Stimulated activated naive CD8-positive, alpha-beta T cell treated with anti-CD3 and anti-CD28 coated beads, Interleukin-15, Interleukin-2, amounts not matched to agents 100 ng/mL and 50 ng/mL, for 24 hours (primary cell): ENCODE measurements around the gene RNU1-2.
"Not testable (repeated sequence)": the region's sequence is repeated elsewhere in the genome, so short reads cannot be mapped to it uniquely, and the experiment has no call there.

Source experiments
- H3K27ac Mint-ChIP-seq: one replicate; pipeline ENCODE4 v1.8.0; 2021; ENCODE audit warnings: mild to moderate bottlenecking, mixed read lengths
- H3K27me3 Mint-ChIP-seq: one replicate; pipeline ENCODE4 v1.8.0; 2021; ENCODE audit warnings: mixed read lengths
- H3K36me3 Mint-ChIP-seq: one replicate; pipeline ENCODE4 v1.8.0; 2021; ENCODE audit warnings: low read depth, mixed read lengths
- H3K4me1 Mint-ChIP-seq: one replicate; pipeline ENCODE4 v1.8.0; 2021; ENCODE audit warnings: low read depth, mixed read lengths
- H3K4me3 Mint-ChIP-seq: one replicate; pipeline ENCODE4 v1.8.0; 2021; ENCODE audit warnings: mild to moderate bottlenecking, mixed read lengths
- H3K9me3 Mint-ChIP-seq: one replicate; pipeline ENCODE4 v1.8.0; 2021; ENCODE audit warnings: mixed read lengths

The RNU1-2 gene

DNA sequence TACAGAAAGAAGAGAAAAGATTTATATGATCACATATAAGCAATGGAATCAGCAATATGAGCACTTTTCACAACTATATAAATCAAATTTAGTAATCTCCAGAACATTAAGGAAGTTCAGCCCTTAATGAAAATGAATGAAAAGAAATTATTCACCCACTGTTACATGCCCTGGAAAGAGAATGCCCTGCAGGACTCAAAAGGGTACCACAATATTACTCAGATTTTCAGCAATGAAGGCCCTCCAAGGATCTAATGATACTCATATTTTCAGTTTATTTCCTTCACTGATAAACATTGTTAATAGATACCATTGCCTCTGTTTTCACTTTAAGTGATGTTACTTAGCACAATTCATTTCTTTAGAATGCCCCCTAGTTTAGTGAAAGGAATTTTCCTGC is 2.5 kb downstream of the RNU1-2 start:
- not testable (repeated sequence) for H3K9me3 Mint-ChIP-seq, H3K27me3 Mint-ChIP-seq, H3K27ac Mint-ChIP-seq, H3K36me3 Mint-ChIP-seq, H3K4me3 Mint-ChIP-seq
- H3K4me1 Mint-ChIP-seq = peaks cover 57% of the 10 kb centered on the region

GRCh38 chr1:16899020-16899419 is 3.2 kb downstream of the RNU1-2 start:
- not testable (repeated sequence) for H3K9me3 Mint-ChIP-seq, H3K27me3 Mint-ChIP-seq, H3K4me3 Mint-ChIP-seq, H3K36me3 Mint-ChIP-seq, H3K27ac Mint-ChIP-seq
- peaks cover 57% of the 10 kb centered on the region for H3K4me1 Mint-ChIP-seq

- H3K4me3 Mint-ChIP-seq = no peak overlapping the region
- H3K27me3 Mint-ChIP-seq = no peaks in the 10 kb centered on the region
- H3K4me1 Mint-ChIP-seq = peaks cover 46% of the 10 kb centered on the region
- H3K36me3 Mint-ChIP-seq = no peaks in the 10 kb centered on the region
- no peak overlapping the region for H3K27ac Mint-ChIP-seq
- H3K9me3 Mint-ChIP-seq = no peaks in the 10 kb centered on the region
Measured at GRCh38 chr1:16900751-16901150, 5.0 kb downstream of the RNU1-2 start.

- not testable (repeated sequence) for H3K9me3 Mint-ChIP-seq, H3K4me3 Mint-ChIP-seq, H3K36me3 Mint-ChIP-seq, H3K27me3 Mint-ChIP-seq
- Mint-ChIP-seq H3K4me1 (peaks cover 43% of the 10 kb centered on the region), H3K27ac (peak overlapping the region; percentile 4)
Measured at GRCh38 chr1:16901371-16901770, 5.6 kb downstream of the RNU1-2 start.

- peak overlapping the region; percentile 74 for H3K27ac Mint-ChIP-seq
- no peaks in the 10 kb centered on the region for H3K27me3 Mint-ChIP-seq
- H3K4me3 Mint-ChIP-seq = no peak overlapping the region
- no peaks in the 10 kb centered on the region for H3K36me3 Mint-ChIP-seq
- H3K4me1 Mint-ChIP-seq = peaks cover 26% of the 10 kb centered on the region
- H3K9me3 Mint-ChIP-seq = no peaks in the 10 kb centered on the region
Measured at GRCh38 chr1:16903054-16903453, 7.3 kb downstream of the RNU1-2 start.

GRCh38 chr1:16903458-16903796 is 7.6 kb downstream of the RNU1-2 start:
- Mint-ChIP-seq H3K27me3 (no peaks in the 10 kb centered on the region), H3K27ac (peak overlapping the region; percentile 74), H3K4me3 (no peak overlapping the region), H3K36me3 (no peaks in the 10 kb centered on the region), H3K4me1 (peaks cover 22% of the 10 kb centered on the region), H3K9me3 (no peaks in the 10 kb centered on the region)

DNA sequence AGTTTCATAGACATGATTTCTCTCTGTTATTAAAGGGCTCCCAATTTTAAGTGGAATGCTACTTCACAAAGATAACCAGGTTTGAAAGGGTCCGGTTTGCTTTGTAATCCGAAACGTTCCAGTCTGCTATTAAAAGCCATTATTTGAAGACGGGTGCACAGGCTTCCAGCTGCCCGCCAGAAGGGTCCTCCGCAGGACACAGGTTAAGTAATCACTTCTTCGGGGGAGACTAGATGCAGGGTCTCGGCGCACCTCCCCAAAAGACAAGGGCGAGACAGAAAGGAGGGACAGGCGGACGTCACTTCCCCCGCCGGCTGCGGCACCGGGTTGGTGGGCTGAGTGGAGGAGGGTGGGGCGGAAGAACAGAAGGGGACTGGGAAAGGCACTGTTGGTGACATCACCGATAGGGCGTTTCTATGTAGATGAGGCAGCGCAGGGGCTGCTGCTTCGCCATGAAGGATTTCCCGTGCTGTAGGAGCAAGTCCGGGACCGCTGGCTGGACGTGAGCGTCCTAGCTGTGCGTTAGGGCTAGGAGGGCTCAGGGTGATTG is 8.9 kb downstream of the RNU1-2 start:
- Mint-ChIP-seq H3K4me1 (peaks cover 21% of the 10 kb centered on the region), H3K9me3 (no peaks in the 10 kb centered on the region), H3K4me3 (no peak overlapping the region), H3K27ac (no peak overlapping the region), H3K36me3 (no peaks in the 10 kb centered on the region), H3K27me3 (no peaks in the 10 kb centered on the region)

DNA sequence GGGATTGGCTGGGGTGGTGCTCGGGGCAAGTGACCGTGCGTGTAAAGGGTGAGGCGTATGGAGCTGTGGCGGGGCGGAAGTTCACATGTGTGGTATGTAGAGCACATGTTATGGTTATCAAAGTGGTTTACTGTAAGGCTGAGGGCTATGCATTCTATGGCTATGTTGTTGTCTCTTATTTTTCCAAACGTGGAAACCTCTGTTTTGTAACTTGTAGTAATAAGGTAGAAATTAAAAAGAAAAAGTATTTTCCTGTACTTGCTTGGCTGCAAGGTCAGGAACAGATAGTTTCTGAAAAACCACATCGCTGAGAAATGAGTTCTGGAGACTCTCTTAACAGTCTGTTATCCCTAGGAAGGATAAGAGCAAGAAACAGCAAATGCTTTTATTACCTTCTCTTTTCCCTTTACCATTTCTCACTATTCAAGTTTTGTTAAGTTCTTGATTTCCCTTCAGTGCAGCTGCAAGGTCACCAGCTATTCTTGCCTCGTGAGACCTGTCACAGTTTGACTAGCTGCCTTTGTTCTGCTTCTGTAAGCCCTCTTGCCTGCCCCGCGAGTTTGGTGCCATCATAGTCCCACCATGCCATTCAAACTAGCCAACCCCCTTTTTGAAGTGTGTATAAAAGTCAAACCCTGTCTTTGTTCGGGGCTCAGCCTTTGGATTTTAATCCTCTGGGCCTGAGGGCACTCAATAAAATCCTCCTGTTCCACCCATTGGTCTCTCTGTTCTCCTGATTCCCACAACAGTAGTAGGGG is 9.5 kb downstream of the RNU1-2 start:
- Mint-ChIP-seq H3K36me3 (no peaks in the 10 kb centered on the region), H3K4me3 (no peak overlapping the region), H3K4me1 (peaks cover 21% of the 10 kb centered on the region), H3K27me3 (no peaks in the 10 kb centered on the region), H3K27ac (no peak overlapping the region), H3K9me3 (no peaks in the 10 kb centered on the region)

DNA sequence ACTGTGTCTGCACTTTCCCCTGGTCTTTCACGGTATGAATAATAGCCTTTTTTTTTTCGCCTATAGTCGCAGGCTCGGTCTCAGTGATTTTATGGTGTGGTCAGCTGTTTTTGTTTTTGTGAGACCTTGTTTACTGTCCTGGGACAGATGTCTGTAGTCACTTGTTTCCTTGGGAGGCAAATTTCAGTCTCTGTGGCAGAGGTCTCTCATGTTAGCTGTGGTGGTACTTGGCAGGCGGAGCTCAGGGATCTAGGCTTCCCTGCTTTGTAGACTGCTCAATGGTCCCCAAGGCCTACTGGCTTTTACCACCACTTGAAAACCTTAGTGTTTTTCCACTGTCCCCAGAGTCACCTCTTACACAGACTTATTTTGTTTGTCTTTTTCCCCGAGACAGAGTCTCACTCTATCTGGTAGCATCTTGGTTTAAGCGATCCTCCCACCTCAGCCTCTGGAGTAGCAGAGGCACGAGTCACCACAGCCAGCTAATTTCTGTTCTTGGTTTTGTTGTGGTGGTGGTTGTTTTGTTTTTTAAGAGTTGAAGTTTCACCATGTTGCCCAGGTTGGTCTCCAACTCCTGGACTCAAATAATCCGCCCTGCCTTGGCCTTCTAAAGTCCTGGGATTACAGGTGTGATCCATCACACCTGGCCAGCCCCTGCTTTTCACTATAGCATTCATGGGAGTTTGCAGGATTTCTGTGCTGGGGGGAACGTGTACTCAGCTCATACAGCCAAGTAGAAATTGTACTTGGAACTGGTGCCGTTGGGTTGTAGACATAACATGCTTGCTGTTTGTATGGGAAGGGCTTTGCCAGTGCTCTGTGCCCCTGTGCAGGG is 10.3 kb downstream of the RNU1-2 start:
- peaks cover 15% of the 10 kb centered on the region for H3K4me1 Mint-ChIP-seq
- H3K4me3 Mint-ChIP-seq = no peak overlapping the region
- H3K9me3 Mint-ChIP-seq = no peaks in the 10 kb centered on the region
- H3K36me3 Mint-ChIP-seq = no peaks in the 10 kb centered on the region
- H3K27me3 Mint-ChIP-seq = no peaks in the 10 kb centered on the region
- peak overlapping the region; percentile 32 for H3K27ac Mint-ChIP-seq

- Mint-ChIP-seq H3K36me3 (no peaks in the 10 kb centered on the region), H3K27me3 (peaks cover 4% of the 10 kb centered on the region), H3K9me3 (no peaks in the 10 kb centered on the region), H3K4me3 (no peak overlapping the region), H3K27ac (no peak overlapping the region), H3K4me1 (peaks cover 9% of the 10 kb centered on the region)
Measured at GRCh38 chr1:16906873-16907272, 11.1 kb downstream of the RNU1-2 start.

DNA sequence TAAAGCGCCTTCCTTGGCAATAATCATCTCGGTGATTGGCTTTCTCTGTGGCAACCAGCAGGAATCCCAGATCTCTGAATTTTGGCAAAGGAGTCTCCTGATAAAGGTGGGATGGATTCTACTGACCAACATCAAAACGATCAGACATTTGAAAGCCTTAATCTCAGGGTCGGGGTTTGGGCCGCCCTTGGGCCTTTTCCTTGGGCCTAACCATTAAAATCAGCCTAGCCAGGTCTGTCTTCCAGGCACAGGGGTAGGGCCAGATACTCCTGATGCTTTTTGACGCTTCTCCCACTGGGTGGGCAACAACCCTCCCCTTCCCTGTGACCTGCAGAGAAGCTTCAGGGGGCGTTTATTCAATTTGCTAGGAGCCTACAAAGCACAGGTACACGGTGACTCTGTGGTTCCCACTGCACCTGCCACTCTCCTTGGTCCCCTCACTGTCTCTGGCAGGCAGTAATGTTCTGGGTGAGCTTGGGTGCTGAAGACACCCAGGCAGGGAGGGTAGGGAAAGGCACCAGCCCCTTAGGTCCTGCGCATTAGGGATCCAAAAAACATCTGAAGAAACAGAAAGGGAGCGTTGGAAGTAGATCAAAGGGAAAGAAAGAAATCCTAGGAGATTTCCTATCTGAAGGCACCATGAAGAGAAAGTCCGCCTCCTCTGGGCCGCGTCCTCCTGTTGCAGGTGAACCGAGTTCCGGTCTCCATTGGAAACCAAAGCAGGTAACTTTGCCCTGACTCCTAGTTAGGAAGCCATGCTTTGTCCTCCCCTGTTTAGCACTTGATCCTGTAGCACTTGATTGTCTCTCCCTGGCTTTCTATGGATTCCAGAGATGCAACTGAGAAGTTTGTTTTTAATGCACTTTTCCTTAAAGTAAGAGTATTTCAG is 12.3 kb downstream of the RNU1-2 start:
- Mint-ChIP-seq H3K36me3 (no peaks in the 10 kb centered on the region), H3K27me3 (peaks cover 7% of the 10 kb centered on the region), H3K27ac (no peak overlapping the region), H3K4me3 (no peak overlapping the region), H3K4me1 (peaks cover 13% of the 10 kb centered on the region), H3K9me3 (no peaks in the 10 kb centered on the region)

- H3K27ac Mint-ChIP-seq, H3K9me3 Mint-ChIP-seq, H3K27me3 Mint-ChIP-seq, H3K36me3 Mint-ChIP-seq: not testable (repeated sequence)
- peak overlapping the region; percentile 82 for H3K4me3 Mint-ChIP-seq
- H3K4me1 Mint-ChIP-seq = peaks cover 32% of the 10 kb centered on the region
Measured at GRCh38 chr1:16911851-16912721, 16.3 kb downstream of the RNU1-2 start.

DNA sequence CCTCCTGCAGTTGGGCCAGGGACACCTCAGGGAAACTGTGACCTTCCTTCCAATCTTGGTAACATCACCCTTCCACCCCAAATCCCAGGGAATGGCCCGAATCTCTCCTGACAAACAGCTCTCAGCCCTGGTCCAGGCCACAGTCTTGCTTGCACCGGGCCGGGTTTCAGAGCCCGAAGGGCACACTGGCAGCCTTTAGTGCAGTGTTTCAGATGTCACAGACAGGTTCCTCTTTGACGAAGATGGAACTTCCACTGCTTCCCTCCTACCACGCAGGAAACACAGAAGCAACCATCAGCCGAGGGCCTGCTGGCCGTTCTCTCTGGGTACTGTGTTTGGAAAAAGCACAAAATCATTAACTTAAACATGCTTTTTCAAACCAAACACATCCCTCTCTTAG is 17.0 kb downstream of the RNU1-2 start:
- not testable (repeated sequence) for H3K36me3 Mint-ChIP-seq, H3K27ac Mint-ChIP-seq, H3K9me3 Mint-ChIP-seq, H3K27me3 Mint-ChIP-seq
- Mint-ChIP-seq H3K4me3 (peak overlapping the region; percentile 82), H3K4me1 (peaks cover 32% of the 10 kb centered on the region)

DNA sequence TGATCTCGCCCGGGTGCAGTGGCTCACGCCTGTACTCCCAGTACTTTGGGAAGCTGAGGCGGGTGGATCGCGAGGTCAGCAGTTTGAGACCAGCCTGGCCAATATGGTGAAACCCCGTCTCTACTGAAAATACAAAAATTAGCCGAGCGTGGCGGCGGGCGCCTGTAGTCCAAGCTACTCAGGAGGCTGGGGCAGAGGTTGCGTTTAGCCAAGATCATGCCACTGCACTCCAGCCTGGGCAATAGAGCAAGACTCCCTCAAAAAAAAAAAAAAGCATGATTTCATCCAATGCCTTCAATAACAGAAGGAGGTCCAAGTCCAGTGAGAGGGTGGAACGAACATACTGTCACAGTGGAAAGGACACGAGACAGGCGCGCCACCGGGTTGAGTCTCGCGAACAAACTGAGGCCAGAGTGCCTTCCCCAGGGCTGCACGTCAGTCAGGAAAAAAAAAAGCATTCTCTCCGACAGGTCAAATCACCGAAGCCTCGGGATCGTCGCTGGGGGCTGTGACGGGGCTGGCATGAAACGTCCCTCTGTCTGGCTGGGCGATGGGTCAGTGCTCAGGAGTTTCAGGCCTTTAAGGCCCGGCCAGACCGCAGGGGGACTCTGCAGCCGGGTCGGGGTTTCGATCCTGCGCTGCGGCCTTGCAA is 17.5 kb downstream of the RNU1-2 start:
- Mint-ChIP-seq H3K4me3 (peak overlapping the region; percentile 82), H3K4me1 (peaks cover 32% of the 10 kb centered on the region), H3K27me3 (peaks cover 7% of the 10 kb centered on the region), H3K27ac (peak overlapping the region; percentile 34), H3K36me3 (no peaks in the 10 kb centered on the region), H3K9me3 (no peaks in the 10 kb centered on the region)
